ENCODE results near the gene NR1H2.
A peak's percentile ranks its signal among the peaks of the same experiment; 100 is the strongest.
"Not testable (repeated sequence)": the region's sequence is repeated elsewhere in the genome, so short reads cannot be mapped to it uniquely, and the experiment has no call there.

- TF ChIP-seq POLR2AphosphoS5, POLR2A, POU2F2, TAF1 (IDR thresholded peaks at IDR 0.05; ENCODE audit: low read depth, low read length): not testable (repeated sequence)
- TF ChIP-seq SPI1 (IDR thresholded peaks at IDR 0.05; ENCODE audit: low read depth, low read length): peak; percentile 89
Measured at GRCh38 chr19:50347089-50347581, 29.1 kb upstream of the NR1H2 start.

Data from GM12891 (cell line).